Thoracic aorta (tissue), 2 donors: Measurements from ENCODE around the gene NADSYN1. TPM values are rescaled to one million over a fixed set of nuclear protein-coding genes. Genes with fewer than 3 reads are reported as not detected.

ENCODE experiments used
- ATAC-seq: fragments of 150-250 bp; one replicate; pipeline ENCODE4 v1.8.0; 2017; ENCODE audit warnings: low read depth; ENCODE audit not compliant: insufficient number of reproducible peaks, low FRiP score
- DNase-seq: peaks from one replicate; pipeline ENCODE4 v3.0.0-alpha.2; 2020; ENCODE audit warnings: low spot score
- H3K27ac ChIP-seq, 2 donors: fragments of 200-600 bp; sonication (generic); 1 replicate in 1 of 2; 2 replicates in 1 of 2; pipeline ENCODE4 v1.5.1; 2016; ENCODE audit warnings: mild to moderate bottlenecking in 2 of 2, moderate library complexity in 2 of 2
- H3K27me3 ChIP-seq: fragments of 200-600 bp; sonication (generic); replicated peaks from 2 replicates; pipeline ENCODE4 v1.6.0; 2016; ENCODE audit warnings: mild to moderate bottlenecking; ENCODE audit not compliant: insufficient read depth
- H3K36me3 ChIP-seq: fragments of 200-600 bp; sonication (generic); one replicate; pipeline ENCODE4 v1.5.1; 2016
- H3K4me1 ChIP-seq, 2 donors: fragments of 200-600 bp; sonication (generic); 1 replicate in 1 of 2; 2 replicates in 1 of 2; pipeline versions ENCODE4 v1.5.1 to v1.6.0; 2016; ENCODE audit warnings: low read depth in 2 of 2, mild to moderate bottlenecking in 1 of 2; ENCODE audit not compliant: control insufficient read depth in 1 of 2
- H3K4me3 ChIP-seq: fragments of 200-600 bp; sonication (generic); 2 replicates; pipeline ENCODE4 v1.5.1; 2016; ENCODE audit warnings: mild to moderate bottlenecking
- H3K9me3 ChIP-seq: fragments of 200-600 bp; sonication (generic); 2 replicates; pipeline ENCODE4 v1.5.1; 2016
- CTCF ChIP-seq: fragments of 200-600 bp; sonication (generic); IDR thresholded peaks from one replicate; pipeline ENCODE4 v1.5.1; 2019; ENCODE audit warnings: antibody characterized with exemption
- total RNA-seq, 2 donors: library from RNA; depleted of rRNA; stranded (reverse); fragments of >200 nt; gene quantifications; one replicate each; pipeline versions ENCODE4 v1.1.0 to v1.2.3, GENCODE V29; 2016

The NADSYN1 gene
- total RNA-seq, 2 donors from 2014 or later, result 68.0 to 112 TPM

- Histone ChIP-seq H3K9me3 (no peaks in the 10 kb centered on the region), H3K27ac (no peak overlapping the region), H3K4me1 (no peaks in the 10 kb centered on the region), H3K36me3 (peaks cover 41% of the 10 kb centered on the region), H3K27me3 (no peaks in the 10 kb centered on the region), H3K4me3 (no peak overlapping the region)
- no peak for TF ChIP-seq CTCF
- ATAC-seq (no peak), DNase-seq (no peak)
Measured at GRCh38 chr11:71490731-71491390, 37.9 kb downstream of the NADSYN1 start.

GRCh38 chr11:71491531-71491930 lies 38.5 kb downstream of the NADSYN1 start:
- Histone ChIP-seq H3K9me3 (no peaks in the 10 kb centered on the region), H3K4me3 (no peak overlapping the region), H3K36me3 (peaks cover 41% of the 10 kb centered on the region), H3K27me3 (no peaks in the 10 kb centered on the region), H3K27ac (no peak overlapping the region), H3K4me1 (no peaks in the 10 kb centered on the region)
- DNase-seq (no peak), ATAC-seq (no peak)
- TF ChIP-seq CTCF, result no peak

- Histone ChIP-seq H3K27me3 (no peaks in the 10 kb centered on the region), H3K4me3 (no peak overlapping the region), H3K27ac (no peak overlapping the region), H3K4me1 (no peaks in the 10 kb centered on the region), H3K36me3 (peaks cover 45% of the 10 kb centered on the region), H3K9me3 (no peaks in the 10 kb centered on the region)
- ATAC-seq (no peak), DNase-seq (no peak)
- TF ChIP-seq CTCF, result no peak
Measured at GRCh38 chr11:71491940-71492339, 38.9 kb downstream of the NADSYN1 start.

GRCh38 chr11:71495286-71496230 lies 42.6 kb downstream of the NADSYN1 start:
- Histone ChIP-seq H3K27me3 (no peaks in the 10 kb centered on the region), H3K27ac (no peak overlapping the region), H3K4me3 (no peak overlapping the region), H3K9me3 (no peaks in the 10 kb centered on the region), H3K36me3 (peaks cover 63% of the 10 kb centered on the region), H3K4me1 (no peaks in the 10 kb centered on the region)
- no peak for DNase-seq
- TF ChIP-seq CTCF, result no peak
- ATAC-seq, result no peak

- DNase-seq (no peak), ATAC-seq (no peak)
- no peaks in the 10 kb centered on the region for H3K4me1 ChIP-seq
- no peak overlapping the region for H3K27ac ChIP-seq
- H3K9me3 ChIP-seq, result no peaks in the 10 kb centered on the region
- peaks cover 65% of the 10 kb centered on the region for H3K36me3 ChIP-seq
- H3K4me3 ChIP-seq, result no peak overlapping the region
- no peaks in the 10 kb centered on the region for H3K27me3 ChIP-seq
- no peak for TF ChIP-seq CTCF
Measured at GRCh38 chr11:71496421-71496820, 43.4 kb downstream of the NADSYN1 start.
